ENCODE results near the gene KIF16B. TPM values are rescaled to one million over a fixed set of nuclear protein-coding genes. Genes with fewer than 3 reads are reported as not detected.

KIF16B gene
- total and polyA plus RNA-seq, 2 of the 8 experiments (the other 6 are each of a cell fraction or from before 2014, with no cell fraction given): 3.0 to 9.2 TPM

- H2BK20ac ChIP-seq (ENCODE audit: low read length): no peak overlapping the region
- ChIA-PET CTCF (ENCODE audit: partially characterized antibody) (interaction anchor here (1.5 kb wide), 2 partner anchors 12 to 51 kb away, joined by 3 read pairs; no protein-coding TSS in a partner anchor), POLR2A (ENCODE audit: partially characterized antibody) (interaction anchor here (0.6 kb wide), 1 partner anchor 1340 kb away, joined by 4 read pairs; no protein-coding TSS in a partner anchor)
- H2AFZ ChIP-seq (ENCODE audit: low read length): no peak overlapping the region
- 87% methylated on average over 2 of the region's 2 CpGs; no CpG with 5 or more reads in 1 of the 2 experiments for WGBS, 2 experiments (ENCODE audit: extremely low coverage in 1 of 2, insufficient coverage in 1 of 2, insufficient read length in 1 of 2, insufficient replicate concordance in 2 of 2, low coverage in 1 of 2, low lambda C conversion rate in 2 of 2, missing lambda C conversion rate in 1 of 2)
- H2BK12ac ChIP-seq (ENCODE audit: low read depth, low read length): no peak overlapping the region
- no peak overlapping the region for H2BK5ac ChIP-seq (ENCODE audit: low read depth, low read length)
- no peak for FAIRE-seq
- no peaks in the 10 kb centered on the region for H4K20me1 ChIP-seq (replicated peaks in 1 of 2; ENCODE audit: control insufficient read depth in 1 of 2, insufficient read depth in 2 of 2, low read length in 2 of 2)
- no peak overlapping the region for H3K9ac ChIP-seq (replicated peaks in 1 of 4; ENCODE audit: extremely low read depth in 1 of 4, low read depth in 3 of 4, low read length in 3 of 4)
- peaks cover 2% of the 10 kb centered on the region; the same call in 1 of the 2 replicates for H3K23me2 ChIP-seq (ENCODE audit: low read depth, low read length)
- H3K79me1 ChIP-seq (ENCODE audit: low read depth, low read length): no peaks in the 10 kb centered on the region
- no peaks in the 10 kb centered on the region for H3K36me3 ChIP-seq (ENCODE audit: control insufficient read depth in 2 of 4, insufficient read depth in 4 of 4, low read length in 3 of 4)
- DNase-seq (ENCODE audit: low read depth in 1 of 2, low spot score in 2 of 2): no peak
- H2BK15ac ChIP-seq (ENCODE audit: low read length): no peak overlapping the region
- no peak overlapping the region for H3K4me2 ChIP-seq (ENCODE audit: insufficient read depth in 1 of 2, low read depth in 2 of 2, low read length in 2 of 2)
- no peak overlapping the region for H3K27ac ChIP-seq (ENCODE audit: low read depth, low read length)
- no peaks in the 10 kb centered on the region for H3K27me3 ChIP-seq (replicated peaks in 1 of 4; ENCODE audit: control insufficient read depth in 3 of 4, extremely low read depth in 1 of 4, insufficient read depth in 3 of 4, low read length in 3 of 4)
- no peak overlapping the region for H3K18ac ChIP-seq (ENCODE audit: extremely low read depth, low read length)
- no peak overlapping the region for H4K91ac ChIP-seq (replicated peaks; ENCODE audit: insufficient read length, low read length)
- no peak overlapping the region for H3K14ac ChIP-seq (ENCODE audit: insufficient read length)
- no peaks in the 10 kb centered on the region for H3K9me3 ChIP-seq (ENCODE audit: insufficient read depth in 2 of 2, low read depth in 1 of 2, low read length in 1 of 2)
- peaks cover 0 to under 1% (median 0%) of the 10 kb centered on the region in 4 experiments; a peak in 1 of 7 replicates for H3K4me1 ChIP-seq (replicated peaks in 1 of 4; ENCODE audit: control insufficient read depth in 3 of 4, insufficient read depth in 4 of 4, low read length in 3 of 4)
- H3K56ac ChIP-seq (replicated peaks; ENCODE audit: insufficient read length, low read depth, low read length): no peak overlapping the region
- no peak overlapping the region for H3K4ac ChIP-seq (replicated peaks; ENCODE audit: insufficient read length, low read depth, low read length)
- H3K4me3 ChIP-seq (ENCODE audit: extremely low read depth in 1 of 4, insufficient read depth in 2 of 4, low read depth in 3 of 4, low read length in 4 of 4): no peak overlapping the region
- no peak overlapping the region for H4K5ac ChIP-seq (ENCODE audit: insufficient read length, low read depth, low read length)
- no peak overlapping the region for H4K8ac ChIP-seq (ENCODE audit: extremely low read depth, insufficient read depth, low read length)
- no peak overlapping the region for H2AK5ac ChIP-seq (ENCODE audit: low read depth, low read length)
- no peak overlapping the region for H3K23ac ChIP-seq (ENCODE audit: insufficient read length)
- no peak overlapping the region for H2BK120ac ChIP-seq (replicated peaks; ENCODE audit: low read depth, low read length)
- TF ChIP-seq GTF2F1 (IDR thresholded peaks at IDR 0.05; ENCODE audit: borderline replicate concordance, low read depth, low read length): no peak
- no peak for TF ChIP-seq POLR2AphosphoS5 (IDR thresholded peaks at IDR 0.05; ENCODE audit: low read depth, low read length)
- TF ChIP-seq, protein P1, sequence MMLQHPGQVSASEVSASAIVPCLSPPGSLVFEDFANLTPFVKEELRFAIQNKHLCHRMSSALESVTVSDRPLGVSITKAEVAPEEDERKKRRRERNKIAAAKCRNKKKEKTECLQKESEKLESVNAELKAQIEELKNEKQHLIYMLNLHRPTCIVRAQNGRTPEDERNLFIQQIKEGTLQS (IDR thresholded peaks at IDR 0.05; ENCODE audit: insufficient read depth, low read depth, low read length): no peak
- no peak for TF ChIP-seq TCF12 (IDR thresholded peaks at IDR 0.05; ENCODE audit: low read depth, low read length)
- no peak for TF ChIP-seq BACH1 (IDR thresholded peaks at IDR 0.05; ENCODE audit: low read length)
- TF ChIP-seq MAX (IDR thresholded peaks at IDR 0.05): no peak
- TF ChIP-seq SIX5 (IDR thresholded peaks at IDR 0.05; ENCODE audit: low read depth, low read length): no peak
- TF ChIP-seq ZNF274 (IDR thresholded peaks at IDR 0.05; ENCODE audit: borderline replicate concordance, extremely low read depth, low read length): no peak
- H3K79me2 ChIP-seq (ENCODE audit: control insufficient read depth in 1 of 2, insufficient read depth in 2 of 2, low read length in 2 of 2): no peaks in the 10 kb centered on the region
Observed at GRCh38 chr20:16581241-16581640, 8.0 kb upstream of the KIF16B start.

All from H1 (cell line).